Ishikawa (cell line): ENCODE data around the gene GAREM1.

Source experiments
- CEBPB ChIP-seq: IDR thresholded peaks from 2 replicates; pipeline ENCODE4 v1.6.1; 2012
- CREB1 ChIP-seq: IDR thresholded peaks from 2 replicates; pipeline ENCODE4 v1.6.1; 2012; ENCODE audit warnings: low read depth
- EGR1 ChIP-seq: IDR thresholded peaks from 2 replicates; pipeline ENCODE4 v1.6.1; 2012
- EP300 ChIP-seq: IDR thresholded peaks from 2 replicates; pipeline ENCODE4 v1.6.1; 2012; ENCODE audit warnings: borderline replicate concordance
- FOXM1 ChIP-seq: IDR thresholded peaks from 2 replicates; pipeline ENCODE4 v1.6.1; 2012; ENCODE audit warnings: low read depth, borderline replicate concordance
- NFIC ChIP-seq: IDR thresholded peaks from 2 replicates; pipeline ENCODE4 v1.6.1; 2012
- RAD21 ChIP-seq: IDR thresholded peaks from 2 replicates; pipeline ENCODE4 v1.6.1; 2012; ENCODE audit warnings: low read depth
- TAF1 ChIP-seq: IDR thresholded peaks from 2 replicates; pipeline ENCODE4 v1.6.1; 2012; ENCODE audit warnings: low read depth, mild to moderate bottlenecking
- TCF12 ChIP-seq: IDR thresholded peaks from 2 replicates; pipeline ENCODE4 v1.6.1; 2012; ENCODE audit warnings: low read depth
- TEAD4 ChIP-seq: IDR thresholded peaks from 2 replicates; pipeline ENCODE4 v1.6.1; 2012
- YY1 ChIP-seq: IDR thresholded peaks from 2 replicates; pipeline ENCODE4 v1.6.1; 2012; ENCODE audit warnings: low read depth
- ZBTB7A ChIP-seq: IDR thresholded peaks from 2 replicates; pipeline ENCODE4 v1.6.1; 2012; ENCODE audit warnings: low read depth
- TF ChIP-seq, protein P1 (sequence below): IDR thresholded peaks from 2 replicates; pipeline ENCODE4 v1.6.1; 2012
- TF ChIP-seq, protein P2 (sequence below): IDR thresholded peaks from 2 replicates; pipeline ENCODE4 v1.6.1; 2012; ENCODE audit warnings: low read depth, mild to moderate bottlenecking
- TF ChIP-seq, protein P3 (sequence below): IDR thresholded peaks from 2 replicates; pipeline ENCODE4 v1.6.1; 2012

GAREM1 gene

DNA sequence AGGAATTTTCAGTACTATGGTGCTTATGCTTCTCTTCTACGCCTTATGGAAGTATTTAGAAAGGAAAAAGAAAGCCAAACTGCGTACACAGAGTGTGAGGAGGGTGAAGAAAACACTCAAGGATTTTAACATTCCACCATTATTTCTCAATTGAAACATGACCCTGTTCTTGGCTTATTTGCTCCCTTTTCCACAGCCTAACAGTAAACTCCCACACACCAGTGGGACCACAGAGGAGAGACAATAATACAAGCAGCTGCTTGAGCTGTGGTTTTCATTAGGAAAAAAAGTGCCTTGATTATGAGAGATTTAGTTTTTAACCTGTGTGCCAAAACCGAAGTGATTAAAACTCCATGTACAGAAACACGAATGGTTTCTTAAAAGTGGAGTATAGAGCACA lies 146.5 kb downstream of the GAREM1 start:
- TF ChIP-seq TCF12: no peak
- no peak for TF ChIP-seq NFIC
- TF ChIP-seq, protein P1, sequence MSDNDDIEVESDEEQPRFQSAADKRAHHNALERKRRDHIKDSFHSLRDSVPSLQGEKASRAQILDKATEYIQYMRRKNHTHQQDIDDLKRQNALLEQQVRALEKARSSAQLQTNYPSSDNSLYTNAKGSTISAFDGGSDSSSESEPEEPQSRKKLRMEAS: no peak
- TF ChIP-seq TEAD4: no peak
- no peak for TF ChIP-seq CEBPB
- TF ChIP-seq RAD21: no peak
- no peak for TF ChIP-seq YY1
- TF ChIP-seq CREB1: no peak
- TF ChIP-seq, protein P2, sequence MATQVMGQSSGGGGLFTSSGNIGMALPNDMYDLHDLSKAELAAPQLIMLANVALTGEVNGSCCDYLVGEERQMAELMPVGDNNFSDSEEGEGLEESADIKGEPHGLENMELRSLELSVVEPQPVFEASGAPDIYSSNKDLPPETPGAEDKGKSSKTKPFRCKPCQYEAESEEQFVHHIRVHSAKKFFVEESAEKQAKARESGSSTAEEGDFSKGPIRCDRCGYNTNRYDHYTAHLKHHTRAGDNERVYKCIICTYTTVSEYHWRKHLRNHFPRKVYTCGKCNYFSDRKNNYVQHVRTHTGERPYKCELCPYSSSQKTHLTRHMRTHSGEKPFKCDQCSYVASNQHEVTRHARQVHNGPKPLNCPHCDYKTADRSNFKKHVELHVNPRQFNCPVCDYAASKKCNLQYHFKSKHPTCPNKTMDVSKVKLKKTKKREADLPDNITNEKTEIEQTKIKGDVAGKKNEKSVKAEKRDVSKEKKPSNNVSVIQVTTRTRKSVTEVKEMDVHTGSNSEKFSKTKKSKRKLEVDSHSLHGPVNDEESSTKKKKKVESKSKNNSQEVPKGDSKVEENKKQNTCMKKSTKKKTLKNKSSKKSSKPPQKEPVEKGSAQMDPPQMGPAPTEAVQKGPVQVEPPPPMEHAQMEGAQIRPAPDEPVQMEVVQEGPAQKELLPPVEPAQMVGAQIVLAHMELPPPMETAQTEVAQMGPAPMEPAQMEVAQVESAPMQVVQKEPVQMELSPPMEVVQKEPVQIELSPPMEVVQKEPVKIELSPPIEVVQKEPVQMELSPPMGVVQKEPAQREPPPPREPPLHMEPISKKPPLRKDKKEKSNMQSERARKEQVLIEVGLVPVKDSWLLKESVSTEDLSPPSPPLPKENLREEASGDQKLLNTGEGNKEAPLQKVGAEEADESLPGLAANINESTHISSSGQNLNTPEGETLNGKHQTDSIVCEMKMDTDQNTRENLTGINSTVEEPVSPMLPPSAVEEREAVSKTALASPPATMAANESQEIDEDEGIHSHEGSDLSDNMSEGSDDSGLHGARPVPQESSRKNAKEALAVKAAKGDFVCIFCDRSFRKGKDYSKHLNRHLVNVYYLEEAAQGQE: no peak
- TF ChIP-seq EGR1: no peak
- TF ChIP-seq ZBTB7A: no peak
- TF ChIP-seq TAF1: no peak
- no peak for TF ChIP-seq FOXM1
- TF ChIP-seq EP300: no peak
- TF ChIP-seq, protein P3, sequence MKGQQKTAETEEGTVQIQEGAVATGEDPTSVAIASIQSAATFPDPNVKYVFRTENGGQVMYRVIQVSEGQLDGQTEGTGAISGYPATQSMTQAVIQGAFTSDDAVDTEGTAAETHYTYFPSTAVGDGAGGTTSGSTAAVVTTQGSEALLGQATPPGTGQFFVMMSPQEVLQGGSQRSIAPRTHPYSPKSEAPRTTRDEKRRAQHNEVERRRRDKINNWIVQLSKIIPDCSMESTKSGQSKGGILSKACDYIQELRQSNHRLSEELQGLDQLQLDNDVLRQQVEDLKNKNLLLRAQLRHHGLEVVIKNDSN: no peak

DNA sequence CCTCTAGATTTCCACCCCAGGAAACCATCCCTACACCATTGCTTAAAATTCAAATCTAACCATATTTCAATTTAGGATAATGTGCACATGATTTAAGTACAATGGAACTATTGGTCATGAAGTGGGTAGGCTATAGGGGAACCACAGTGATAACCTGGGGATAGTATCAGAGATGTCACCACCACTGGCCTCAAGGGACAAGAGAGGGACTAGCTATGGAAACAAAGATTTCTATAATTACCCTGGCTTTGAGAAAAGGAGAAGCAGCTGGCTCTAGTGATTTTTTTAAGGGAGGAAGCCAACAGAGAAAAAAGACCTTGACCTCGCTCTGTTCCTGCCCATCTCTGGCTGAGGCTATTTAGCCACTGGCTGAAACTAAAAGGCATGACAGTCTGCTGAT lies 148.9 kb downstream of the GAREM1 start:
- TF ChIP-seq, protein P2: no peak
- TF ChIP-seq ZBTB7A (no peak), YY1 (no peak), CREB1 (no peak), RAD21 (no peak), EP300 (no peak), TAF1 (no peak), CEBPB (no peak), NFIC (no peak), TCF12 (no peak), TEAD4 (no peak), EGR1 (no peak), FOXM1 (no peak)
- TF ChIP-seq, protein P3: no peak
- TF ChIP-seq, protein P1: no peak

DNA sequence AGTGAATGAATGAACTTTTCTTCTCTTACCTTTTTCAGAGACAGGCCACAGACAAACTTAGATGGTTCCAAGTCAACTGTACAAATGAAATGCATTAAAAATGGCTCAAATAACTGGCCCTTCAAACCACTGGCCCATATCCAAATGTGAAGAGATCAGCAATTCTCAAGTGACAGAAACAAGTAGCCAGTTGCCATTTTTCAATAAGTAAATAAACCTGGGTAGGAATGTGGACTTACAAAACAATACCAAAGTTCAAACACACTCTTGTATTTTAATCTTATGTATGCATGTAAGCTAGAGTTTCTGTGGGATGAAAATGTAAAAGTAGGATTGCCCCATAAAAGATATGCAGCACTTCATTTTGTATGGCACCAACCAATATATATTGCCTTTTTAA lies 151.6 kb downstream of the GAREM1 start:
- TF ChIP-seq YY1: no peak
- no peak for TF ChIP-seq CREB1
- no peak for TF ChIP-seq TAF1
- TF ChIP-seq, protein P1: no peak
- TF ChIP-seq, protein P3: no peak
- no peak for TF ChIP-seq FOXM1
- TF ChIP-seq CEBPB: no peak
- TF ChIP-seq TEAD4: no peak

DNA sequence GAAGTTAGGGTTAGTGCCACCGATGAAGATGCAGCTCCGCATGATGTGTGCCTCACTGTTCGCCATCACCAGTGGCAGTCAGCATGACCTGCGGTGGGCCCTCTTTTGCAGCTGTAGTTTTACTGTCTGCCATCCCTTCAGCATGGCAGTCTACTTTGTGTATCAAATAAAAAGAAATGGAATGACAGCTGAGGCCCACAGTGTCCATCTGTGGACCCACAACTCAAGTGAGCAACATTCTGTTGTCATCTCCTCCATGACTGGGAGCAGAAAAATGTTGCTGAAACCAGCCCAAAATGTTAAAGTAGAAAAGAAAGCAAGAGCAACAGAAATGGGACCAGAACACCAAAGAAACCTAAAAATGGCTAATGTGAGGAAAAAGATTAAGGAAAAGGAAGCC lies 152.1 kb downstream of the GAREM1 start:
- no peak for TF ChIP-seq TAF1
- no peak for TF ChIP-seq TEAD4
- TF ChIP-seq EGR1: no peak
- TF ChIP-seq, protein P1: no peak
- no peak for TF ChIP-seq EP300
- no peak for TF ChIP-seq CEBPB
- TF ChIP-seq ZBTB7A: no peak
- no peak for TF ChIP-seq FOXM1
- TF ChIP-seq NFIC: no peak
- TF ChIP-seq, protein P3: no peak
- TF ChIP-seq TCF12: no peak
- TF ChIP-seq CREB1: no peak
- TF ChIP-seq, protein P2: no peak
- no peak for TF ChIP-seq YY1
